Measurements from ENCODE around the gene IGFBP5. TPM values are rescaled to one million over a fixed set of nuclear protein-coding genes. Genes with fewer than 3 reads are reported as not detected.

Gene IGFBP5
- total and polyA plus RNA-seq, 9 donors = 718 to 3,214 (median 2,226) TPM

DNA sequence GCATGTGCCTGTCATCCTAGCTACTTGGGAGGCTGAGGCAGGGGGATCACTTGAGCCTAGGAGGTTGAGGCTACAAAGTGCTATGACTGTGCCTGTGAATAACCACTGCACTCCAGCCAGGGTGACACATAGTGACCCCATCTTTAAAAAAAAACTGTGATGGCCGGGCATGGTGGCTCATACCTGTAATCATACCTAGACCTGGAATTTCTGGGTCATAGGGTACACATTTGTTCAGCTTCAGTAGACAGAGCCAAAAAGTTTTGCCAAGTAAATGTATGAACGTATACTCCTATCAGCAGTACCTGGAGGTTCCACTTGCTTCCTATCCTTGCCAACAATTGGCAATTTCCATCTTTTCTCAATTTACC, 68.5 kb downstream of the IGFBP5 start:
- WGBS, 3 donors = 74 to 81% (median 77%) methylated on average over 2 of the region's 2 CpGs
- Histone ChIP-seq H3K9me3 (no peaks in the 10 kb centered on the region), H3K27me3 (no peaks in the 10 kb centered on the region), H3K4me1 (ENCODE audit: insufficient read depth) (no peaks in the 10 kb centered on the region), H3K36me3 (no peaks in the 10 kb centered on the region), H3K27ac (no peak overlapping the region), H3K4me3 (no peak overlapping the region)
- TF ChIP-seq, protein P1, sequence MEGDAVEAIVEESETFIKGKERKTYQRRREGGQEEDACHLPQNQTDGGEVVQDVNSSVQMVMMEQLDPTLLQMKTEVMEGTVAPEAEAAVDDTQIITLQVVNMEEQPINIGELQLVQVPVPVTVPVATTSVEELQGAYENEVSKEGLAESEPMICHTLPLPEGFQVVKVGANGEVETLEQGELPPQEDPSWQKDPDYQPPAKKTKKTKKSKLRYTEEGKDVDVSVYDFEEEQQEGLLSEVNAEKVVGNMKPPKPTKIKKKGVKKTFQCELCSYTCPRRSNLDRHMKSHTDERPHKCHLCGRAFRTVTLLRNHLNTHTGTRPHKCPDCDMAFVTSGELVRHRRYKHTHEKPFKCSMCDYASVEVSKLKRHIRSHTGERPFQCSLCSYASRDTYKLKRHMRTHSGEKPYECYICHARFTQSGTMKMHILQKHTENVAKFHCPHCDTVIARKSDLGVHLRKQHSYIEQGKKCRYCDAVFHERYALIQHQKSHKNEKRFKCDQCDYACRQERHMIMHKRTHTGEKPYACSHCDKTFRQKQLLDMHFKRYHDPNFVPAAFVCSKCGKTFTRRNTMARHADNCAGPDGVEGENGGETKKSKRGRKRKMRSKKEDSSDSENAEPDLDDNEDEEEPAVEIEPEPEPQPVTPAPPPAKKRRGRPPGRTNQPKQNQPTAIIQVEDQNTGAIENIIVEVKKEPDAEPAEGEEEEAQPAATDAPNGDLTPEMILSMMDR (IDR thresholded peaks at IDR 0.05) = no peak
- no peak for TF ChIP-seq POLR2A (IDR thresholded peaks at IDR 0.05)
- intact Hi-C loops (cut with DNase I) = no loop called here
- no peak for DNase-seq

DNA sequence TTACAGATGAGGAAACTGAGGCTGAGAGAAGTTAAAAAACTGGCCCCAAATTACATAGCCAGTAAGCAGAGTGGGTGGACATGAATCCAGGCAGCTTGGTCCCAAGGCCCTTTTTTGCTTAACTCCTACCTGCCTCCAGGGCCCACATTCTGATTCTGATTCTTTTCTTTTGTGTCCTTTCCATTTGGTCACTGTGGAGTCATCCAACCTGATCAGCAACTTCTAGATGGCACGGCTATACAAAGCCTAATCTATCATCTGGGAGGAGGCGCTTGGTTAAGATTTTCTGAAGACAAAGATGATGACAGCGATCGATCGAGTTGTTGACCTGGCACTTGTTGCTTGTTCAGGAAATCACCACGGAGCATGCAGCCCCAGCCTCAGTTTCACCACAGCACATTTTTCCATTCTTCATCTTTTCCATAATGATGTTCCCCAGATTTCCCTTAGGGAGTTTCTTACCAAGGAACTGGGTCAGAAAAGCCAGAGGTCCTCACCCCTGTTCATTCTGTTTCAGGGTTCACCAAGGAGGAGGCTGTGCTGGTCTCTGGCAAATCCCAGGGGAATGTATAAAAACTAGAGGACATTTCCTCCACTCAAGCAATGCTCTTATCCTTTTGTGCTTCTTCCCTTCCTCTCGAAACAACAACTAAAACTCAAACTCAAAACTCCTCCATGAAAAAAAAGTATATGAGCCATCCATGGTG, 69.0 kb downstream of the IGFBP5 start:
- DNase-seq = no peak
- Histone ChIP-seq H3K27ac (no peak overlapping the region), H3K4me1 (ENCODE audit: insufficient read depth) (no peaks in the 10 kb centered on the region), H3K4me3 (no peak overlapping the region), H3K9me3 (no peaks in the 10 kb centered on the region), H3K27me3 (no peaks in the 10 kb centered on the region), H3K36me3 (no peaks in the 10 kb centered on the region)
- TF ChIP-seq, protein P1 (IDR thresholded peaks at IDR 0.05) = no peak
- no peak for TF ChIP-seq POLR2A (IDR thresholded peaks at IDR 0.05)
- TF ChIP-seq EP300 (IDR thresholded peaks at IDR 0.05) = no peak
- 87 to 93% (median 89%) methylated on average over 7 of the region's 7 CpGs for WGBS, 3 donors
- intact Hi-C loops (cut with DNase I) = no loop called here

DNA sequence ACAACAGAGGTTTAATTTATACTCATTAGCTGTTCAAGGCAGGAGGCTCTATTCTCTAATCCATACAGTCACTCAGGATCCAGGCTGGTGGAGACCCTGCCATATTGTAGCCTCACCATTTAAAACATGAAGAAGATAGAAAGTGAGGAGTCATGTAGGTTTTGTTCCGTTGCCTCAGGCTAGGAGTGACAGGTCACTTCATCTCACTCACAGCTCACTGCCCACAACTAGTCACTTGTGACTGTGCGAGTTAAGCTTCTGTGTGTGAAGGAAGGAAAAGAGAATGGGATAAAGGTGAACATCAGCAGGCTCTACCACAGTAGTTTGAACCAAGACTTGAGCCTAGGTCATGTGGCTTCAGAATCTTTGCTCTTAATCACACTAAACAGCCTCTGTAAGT, 71.1 kb downstream of the IGFBP5 start:
- Histone ChIP-seq H3K9me3 (no peaks in the 10 kb centered on the region), H3K4me1 (ENCODE audit: insufficient read depth) (no peaks in the 10 kb centered on the region), H3K27ac (no peak overlapping the region), H3K27me3 (no peaks in the 10 kb centered on the region), H3K4me3 (no peak overlapping the region), H3K36me3 (no peaks in the 10 kb centered on the region)
- 93 to 96% (median 94%) methylated on average over 2 of the region's 2 CpGs for WGBS, 3 donors
- DNase-seq = no peak
- intact Hi-C loops (cut with DNase I) = no loop called here
- TF ChIP-seq, protein P1 (IDR thresholded peaks at IDR 0.05) = no peak
- TF ChIP-seq POLR2A (IDR thresholded peaks at IDR 0.05) = no peak
- no peak for TF ChIP-seq EP300 (IDR thresholded peaks at IDR 0.05)

DNA sequence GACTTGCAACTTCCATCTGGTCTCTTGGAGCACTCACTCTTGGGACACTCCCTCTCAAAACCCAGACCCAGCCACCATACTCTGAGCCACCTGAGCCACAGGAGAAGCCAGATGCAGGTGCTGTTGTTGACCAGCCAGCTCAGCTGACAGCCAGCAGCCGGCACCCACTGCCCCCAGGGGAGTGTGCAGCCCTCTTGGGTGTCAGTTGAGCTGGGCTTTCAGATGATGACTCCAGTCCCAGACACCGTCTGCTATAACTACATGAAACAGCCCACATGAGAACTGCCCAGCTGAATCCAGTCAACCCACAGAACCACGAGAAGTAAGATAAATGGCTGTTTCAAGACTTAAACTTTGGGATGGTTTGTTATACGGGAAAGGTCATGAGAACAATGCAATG, 72.8 kb downstream of the IGFBP5 start:
- Histone ChIP-seq H3K36me3 (no peaks in the 10 kb centered on the region), H3K27ac (no peak overlapping the region), H3K4me1 (ENCODE audit: insufficient read depth) (no peaks in the 10 kb centered on the region), H3K4me3 (no peak overlapping the region), H3K9me3 (no peaks in the 10 kb centered on the region), H3K27me3 (no peaks in the 10 kb centered on the region)
- 62 to 77% (median 72%) methylated on average over 4 of the region's 4 CpGs for WGBS, 3 donors
- no peak for DNase-seq
- TF ChIP-seq EP300 (IDR thresholded peaks at IDR 0.05) (no peak), POLR2A (IDR thresholded peaks at IDR 0.05) (no peak)
- TF ChIP-seq, protein P1 (IDR thresholded peaks at IDR 0.05) = no peak
- intact Hi-C loops (cut with DNase I) = no loop called here

Other genes starting within 250 kb of the IGFBP5 start
- 1,000 to 10,000 TPM; 3,187 to 6,025 (median 4,762) TPM for gene RPL37A, start 196.7 kb downstream of the IGFBP5 start, total RNA-seq
- gene RPL37A, start 196.7 kb downstream of the IGFBP5 start, polyA plus RNA-seq = 1,000 to 10,000 TPM; 6,365 to 7,390 TPM
- 100 to 1,000 TPM; 112 to 333 (median 165) TPM for gene IGFBP2, start 62.1 kb downstream of the IGFBP5 start, total RNA-seq
- 100 to 1,000 TPM in 1 of 2 donors, 10 to 100 TPM in 1; 47.2 to 241 TPM for gene IGFBP2, start 62.1 kb downstream of the IGFBP5 start, polyA plus RNA-seq
- not detected for gene TNP1, start 164.5 kb upstream of the IGFBP5 start, total RNA-seq
- not detected for gene TNP1, start 164.5 kb upstream of the IGFBP5 start, polyA plus RNA-seq